GM21825 (cell line): ENCODE results near the gene EPHB3.

Experiments used
- ATAC-seq: cut with Tn5 transposase; IDR thresholded peaks from one replicate; pipeline ENCODE4 v1.9.1; 2021; ENCODE audit warnings: mild to moderate bottlenecking, moderate library complexity; ENCODE audit not compliant: unreplicated experiment

The EPHB3 gene

DNA sequence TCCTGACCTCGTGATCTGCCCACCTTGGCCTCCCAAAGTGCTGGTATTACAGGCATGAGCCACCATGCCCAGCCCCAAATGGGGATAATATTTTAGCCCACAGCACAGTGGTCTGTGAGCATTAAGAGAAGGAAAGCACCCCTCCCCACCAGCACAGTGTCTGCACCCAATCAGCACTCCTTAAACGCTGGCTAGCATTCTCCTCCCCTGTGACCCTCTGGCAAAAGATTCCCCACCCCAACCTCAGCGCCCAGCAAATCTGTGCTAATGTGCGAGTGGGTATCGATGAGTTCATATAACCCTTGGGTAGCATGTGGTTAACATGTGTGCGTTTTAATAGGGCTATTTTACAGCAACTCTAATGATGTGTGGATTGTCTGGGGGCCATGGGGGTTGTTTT lies 18.3 kb upstream of the EPHB3 start:
- ATAC-seq: no peak

DNA sequence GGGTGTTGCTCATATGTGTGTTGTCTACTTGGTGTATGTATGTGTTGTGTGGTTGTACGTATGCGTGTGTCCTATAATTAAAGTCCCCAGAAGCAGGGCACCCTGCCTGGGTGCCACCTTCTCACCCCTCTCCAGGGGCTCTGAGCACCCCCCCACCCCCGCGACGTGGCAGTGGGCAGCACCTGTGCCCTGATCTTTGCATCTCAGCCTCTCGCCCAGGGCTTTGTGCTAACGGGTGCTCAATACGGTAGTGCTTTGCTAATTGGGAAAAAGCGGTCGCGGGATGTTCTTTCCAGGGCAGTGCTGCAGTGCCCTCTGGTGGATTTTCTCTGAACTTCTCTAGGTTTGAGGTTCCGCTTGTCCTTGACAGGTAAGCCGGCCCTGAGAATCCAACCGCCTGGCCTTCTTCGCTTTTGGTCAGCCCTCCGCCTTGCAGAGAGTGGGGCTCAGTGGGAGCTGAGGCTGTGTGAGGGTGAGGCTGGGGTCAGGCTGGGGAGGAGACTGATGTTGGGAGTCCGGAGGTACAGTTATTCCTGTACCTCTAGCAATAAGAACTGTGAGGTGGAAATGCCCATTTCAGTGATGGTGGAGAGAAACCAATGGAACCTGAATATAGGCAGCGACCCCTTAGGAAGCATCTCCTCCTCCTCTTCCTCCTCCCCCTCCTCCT lies 17.6 kb upstream of the EPHB3 start:
- ATAC-seq: no peak

DNA sequence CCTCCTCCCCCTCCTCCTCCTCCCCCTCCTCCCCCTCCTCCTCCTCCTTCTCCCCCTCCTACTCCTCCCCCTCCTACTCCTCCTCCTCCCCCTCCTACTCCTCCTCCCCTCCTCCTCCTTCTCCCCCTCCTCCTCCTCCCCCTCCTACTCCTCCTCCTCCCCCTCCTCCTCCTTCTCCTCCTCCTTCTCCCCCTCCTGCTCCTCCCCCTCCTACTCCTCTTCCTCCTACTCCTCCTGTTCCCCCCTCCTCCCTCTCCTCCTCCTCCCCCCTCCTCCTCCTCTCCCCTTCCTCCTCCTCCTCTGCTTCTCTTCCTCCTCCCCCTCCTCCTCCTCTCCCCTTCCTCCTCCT lies 17.1 kb upstream of the EPHB3 start:
- no peak for ATAC-seq

- ATAC-seq: no peak
Measured at GRCh38 chr3:184545769-184546168, 15.8 kb upstream of the EPHB3 start.

- no peak for ATAC-seq
Measured at GRCh38 chr3:184546252-184546651, 15.3 kb upstream of the EPHB3 start.

- ATAC-seq: no peak
Measured at GRCh38 chr3:184549796-184550577, 11.6 kb upstream of the EPHB3 start.

DNA sequence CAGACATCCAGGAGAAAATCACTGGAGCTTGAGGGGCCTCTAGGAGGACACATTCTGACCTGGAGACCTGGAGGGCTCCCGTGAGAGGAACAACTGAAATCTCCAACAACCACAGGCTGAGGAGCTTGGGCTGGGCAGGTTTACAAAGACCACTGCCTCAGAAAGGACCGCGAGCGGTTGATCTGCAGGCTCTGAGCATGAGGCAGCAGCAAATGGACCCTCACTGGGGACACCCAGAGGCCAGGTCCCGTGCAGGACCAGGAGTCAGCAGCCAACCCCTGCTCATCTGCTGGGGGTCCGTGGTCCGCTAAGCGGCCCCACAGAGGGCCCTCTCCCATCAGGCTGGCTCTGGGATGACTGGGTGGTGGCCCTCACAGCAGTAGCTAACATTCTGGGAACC lies 10.5 kb upstream of the EPHB3 start:
- no peak for ATAC-seq

DNA sequence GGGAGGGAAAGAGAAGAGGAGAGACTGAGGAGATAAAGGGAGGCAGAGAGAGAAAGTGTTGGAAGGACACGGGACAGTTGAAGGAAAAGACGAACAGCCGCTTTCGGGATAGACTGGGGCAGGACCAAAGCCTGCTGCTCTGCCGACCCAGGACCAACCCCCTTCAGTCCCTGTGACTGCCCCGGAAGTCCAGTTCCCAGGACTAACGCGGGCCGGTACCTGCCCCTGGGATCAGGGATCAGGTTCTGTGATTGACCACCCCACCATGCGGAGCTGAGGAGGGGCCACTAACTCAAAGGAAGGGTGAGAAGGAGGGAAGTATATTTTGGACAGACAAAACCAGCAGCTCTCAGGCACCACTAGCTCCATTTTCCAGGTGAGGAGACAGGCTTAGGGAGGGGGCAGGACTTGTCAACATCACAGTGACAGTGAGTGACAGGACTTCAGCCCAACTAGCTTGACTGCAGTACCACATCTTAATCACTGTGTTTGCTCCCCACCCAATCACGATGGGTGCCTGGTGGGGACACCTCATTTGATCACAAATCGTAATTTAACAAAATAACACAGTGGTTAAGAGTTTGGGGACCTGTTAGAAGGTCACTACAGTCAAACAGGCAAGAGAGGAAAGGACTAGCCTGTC lies 9.8 kb upstream of the EPHB3 start:
- no peak for ATAC-seq

- ATAC-seq: no peak
Measured at GRCh38 chr3:184552296-184552695, 9.3 kb upstream of the EPHB3 start.

DNA sequence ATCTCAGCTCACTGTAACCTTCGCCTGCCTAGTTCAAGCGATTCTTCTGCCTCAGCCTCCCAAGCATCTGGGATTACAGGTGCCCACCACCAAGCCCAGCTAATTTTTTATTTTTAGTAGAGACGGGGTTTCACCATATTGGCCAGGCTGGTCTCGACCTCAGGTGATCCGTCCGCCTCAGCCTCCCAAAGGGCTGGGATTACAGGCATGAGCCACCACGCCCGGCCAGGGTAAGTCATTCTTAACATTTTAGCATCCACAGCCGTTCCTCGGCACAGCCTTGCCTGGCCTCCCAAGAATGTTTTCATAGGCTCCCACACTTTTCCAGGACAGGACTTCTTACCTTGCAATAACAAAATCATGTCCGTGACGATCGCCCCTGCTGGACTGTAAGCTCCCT lies 8.7 kb upstream of the EPHB3 start:
- no peak for ATAC-seq

GRCh38 chr3:184553385-184553784 lies 8.2 kb upstream of the EPHB3 start:
- no peak for ATAC-seq

DNA sequence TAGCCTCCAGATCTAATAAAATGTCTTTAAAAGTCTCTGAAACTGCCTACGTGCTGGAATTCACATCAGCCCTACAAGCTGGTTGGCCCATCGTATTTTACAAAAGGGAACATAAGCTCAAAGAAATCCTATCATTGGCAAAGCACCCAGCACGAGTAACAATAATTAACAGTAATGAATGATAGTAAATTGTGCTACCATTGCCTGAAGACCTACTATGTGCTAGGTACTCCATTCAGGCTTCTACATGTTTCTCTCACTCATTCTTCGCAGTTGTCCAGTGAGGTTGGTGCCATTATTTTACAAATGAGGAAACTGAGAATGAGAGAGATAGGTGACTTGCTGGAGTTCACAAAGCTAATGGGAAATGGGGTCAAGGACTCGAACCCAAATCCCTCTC lies 7.1 kb upstream of the EPHB3 start:
- no peak for ATAC-seq

DNA sequence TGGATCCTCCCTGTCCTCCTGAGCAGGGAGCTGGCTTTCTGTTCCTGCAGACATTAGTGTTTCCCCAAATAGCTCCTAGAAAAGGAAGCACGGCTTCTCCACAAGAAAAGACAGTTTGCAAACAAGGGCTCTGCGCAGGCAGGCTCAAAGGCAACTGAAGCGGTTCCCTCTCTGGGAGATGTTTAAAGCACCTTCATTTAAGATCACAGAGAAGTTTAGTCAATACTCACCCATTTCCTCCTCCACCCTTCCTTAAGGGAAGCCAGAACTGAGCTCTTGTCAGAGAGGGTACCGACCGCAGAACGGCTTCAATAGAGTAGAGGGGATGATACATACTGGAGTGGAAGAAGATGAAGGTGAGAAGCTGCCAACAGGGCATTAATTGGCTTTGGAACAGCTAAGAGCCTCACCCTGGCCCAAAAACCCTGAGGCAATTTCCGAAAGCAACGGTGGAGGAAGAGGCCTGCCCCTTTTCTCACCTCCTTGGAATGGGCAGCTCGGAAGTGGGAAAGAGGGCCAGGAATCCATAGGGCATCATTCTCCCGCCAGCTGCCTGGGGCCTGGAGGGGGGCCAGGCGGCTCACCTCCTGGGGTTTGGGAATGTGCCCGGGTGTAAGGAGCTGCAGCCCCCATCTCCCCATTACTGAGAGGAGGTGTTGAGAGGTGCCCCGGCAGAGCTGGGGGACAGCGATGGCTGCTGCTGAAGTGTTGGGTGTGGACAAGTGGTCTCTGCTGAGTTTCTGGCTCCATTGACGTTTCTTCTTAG lies 4.8 kb upstream of the EPHB3 start:
- no peak for ATAC-seq

GRCh38 chr3:184557348-184557950 lies 4.1 kb upstream of the EPHB3 start:
- no peak for ATAC-seq

DNA sequence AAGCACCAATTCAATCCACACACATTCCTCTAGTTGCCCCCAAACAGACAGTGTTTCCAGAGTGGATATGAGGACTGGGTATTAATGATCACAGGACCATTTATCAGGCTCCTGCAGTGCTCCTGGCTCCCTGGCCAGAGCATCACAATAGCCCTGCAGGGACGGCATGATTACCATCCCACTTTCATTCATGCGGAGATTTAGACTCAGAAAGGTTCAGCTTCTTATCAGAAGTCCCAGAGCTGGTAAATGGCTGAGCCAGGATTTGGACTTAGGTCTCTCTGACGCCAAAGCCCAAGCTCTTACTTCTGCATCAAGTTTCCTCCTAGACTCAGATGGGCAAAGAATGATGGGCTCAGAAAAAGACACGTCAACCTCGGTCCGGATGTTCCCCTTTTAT lies 2.9 kb upstream of the EPHB3 start:
- ATAC-seq: no peak

GRCh38 chr3:184559336-184559735 lies 2.2 kb upstream of the EPHB3 start:
- ATAC-seq: no peak

DNA sequence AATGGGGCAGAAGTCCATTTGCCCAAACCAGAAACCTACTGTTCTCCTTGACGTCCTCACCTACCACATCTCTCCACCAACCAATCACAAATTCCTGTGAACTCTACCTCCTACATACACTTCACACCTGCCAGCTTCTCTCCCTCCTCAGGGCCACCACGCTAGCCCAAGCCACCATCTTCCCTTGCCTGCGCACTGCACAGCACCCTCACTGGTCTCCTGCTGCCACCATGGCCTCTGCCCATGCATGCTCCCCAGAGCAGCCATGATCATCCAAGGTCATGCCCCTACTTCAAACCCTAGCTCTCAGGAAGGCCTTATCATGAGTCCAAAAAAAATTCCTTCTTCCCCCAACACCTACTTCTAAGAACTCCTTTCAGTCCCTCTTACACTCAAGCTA lies 1.1 kb upstream of the EPHB3 start:
- ATAC-seq: no peak

- no peak for ATAC-seq
Measured at GRCh38 chr3:184561913-184562877, 610 bp downstream of the EPHB3 start.

DNA sequence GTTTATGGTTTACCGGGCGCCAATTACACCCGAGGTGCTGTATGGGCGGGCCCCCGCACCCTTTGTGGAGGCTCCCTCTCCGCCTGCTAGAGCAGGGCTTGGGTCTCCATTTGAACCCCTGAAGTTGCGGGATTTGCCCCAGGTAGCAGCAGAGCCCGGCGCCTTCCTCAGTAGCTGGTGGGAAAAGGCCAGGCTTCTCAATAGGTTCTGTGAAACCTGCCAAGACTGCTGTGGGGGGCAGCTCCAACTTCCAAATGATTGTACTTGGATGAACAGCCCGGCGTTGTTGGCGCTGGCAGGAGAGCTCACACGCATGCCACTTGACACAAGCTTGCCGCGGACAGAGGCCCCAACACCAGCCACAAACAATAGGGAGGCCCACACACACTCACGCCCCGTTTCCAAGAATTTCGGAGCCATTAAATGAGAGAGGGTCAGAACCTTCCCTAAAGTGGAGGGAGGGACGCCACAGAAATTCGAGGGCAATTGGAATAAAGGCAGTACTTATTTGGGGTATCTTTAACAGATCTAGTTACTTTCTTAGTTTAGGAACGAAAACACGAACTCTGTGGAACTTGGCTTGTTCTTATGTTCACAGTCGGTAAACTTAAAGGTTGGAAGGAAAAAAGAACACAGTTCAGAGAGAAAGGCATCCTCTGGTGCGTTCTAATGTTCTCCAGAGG lies 1.4 kb downstream of the EPHB3 start:
- ATAC-seq: no peak
